AG04449 (cell line): ENCODE data around the gene COL1A2.

Experiments
- CTCF ChIA-PET: fragments of 350-600 bp; formaldehyde crosslinking; extraction: SDS; loops from one replicate; lab custom pipeline; 2021; ENCODE audit warnings: antibody characterized with exemption; lab: Yijun Ruan, JAX
- POLR2A ChIA-PET: fragments of 400-600, 350-600 bp; formaldehyde crosslinking; extraction: SDS; loops from one replicate; lab custom pipeline; 2020; ENCODE audit warnings: antibody characterized with exemption, inconsistent platforms; lab: Yijun Ruan, JAX
- DNase-seq: peaks from one replicate; pipeline ENCODE4 v3.0.0-alpha.2; 2010; ENCODE audit warnings: low read depth, low spot score
- H3K4me3 ChIP-seq: 2 replicates; pipeline ENCODE4 v1.5.1; 2011; ENCODE audit warnings: low read depth, mild to moderate bottlenecking, control low read depth, low read length
- TF ChIP-seq, protein P1 (sequence below): IDR thresholded peaks from one replicate; pipeline ENCODE4 v1.5.1; 2011; ENCODE audit warnings: mild to moderate bottlenecking, moderate library complexity, low read length, control low read depth, inconsistent platforms; ENCODE audit not compliant: insufficient read depth; ENCODE audit errors: missing control alignments

The COL1A2 gene

DNA sequence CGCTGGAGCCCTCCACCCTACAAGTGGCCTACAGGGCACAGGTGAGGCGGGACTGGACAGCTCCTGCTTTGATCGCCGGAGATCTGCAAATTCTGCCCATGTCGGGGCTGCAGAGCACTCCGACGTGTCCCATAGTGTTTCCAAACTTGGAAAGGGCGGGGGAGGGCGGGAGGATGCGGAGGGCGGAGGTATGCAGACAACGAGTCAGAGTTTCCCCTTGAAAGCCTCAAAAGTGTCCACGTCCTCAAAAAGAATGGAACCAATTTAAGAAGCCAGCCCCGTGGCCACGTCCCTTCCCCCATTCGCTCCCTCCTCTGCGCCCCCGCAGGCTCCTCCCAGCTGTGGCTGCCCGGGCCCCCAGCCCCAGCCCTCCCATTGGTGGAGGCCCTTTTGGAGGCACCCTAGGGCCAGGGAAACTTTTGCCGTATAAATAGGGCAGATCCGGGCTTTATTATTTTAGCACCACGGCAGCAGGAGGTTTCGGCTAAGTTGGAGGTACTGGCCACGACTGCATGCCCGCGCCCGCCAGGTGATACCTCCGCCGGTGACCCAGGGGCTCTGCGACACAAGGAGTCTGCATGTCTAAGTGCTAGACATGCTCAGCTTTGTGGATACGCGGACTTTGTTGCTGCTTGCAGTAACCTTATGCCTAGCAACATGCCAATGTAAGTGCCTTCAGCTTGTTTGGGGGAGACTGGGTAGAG, at the start of gene COL1A2:
TSS of gene COL1A2 (plus strand) at position 459 of the 704 bp plus-strand sequence. CDS start at position 596, 137 bp downstream.
- peak within 1 kb of the TSS; percentile 73 for H3K4me3 ChIP-seq
- POLR2A ChIA-PET: interaction anchor here (0.7 to 13.6 kb wide), 28 partner anchors 10 to 114 kb away, joined by 3 to 691 read pairs (median 7); no protein-coding TSS in a partner anchor
- peak; percentile 98 for DNase-seq
- CTCF ChIA-PET: interaction anchor here (0.6 to 13.3 kb wide), 21 partner anchors 8 to 101 kb away, joined by 3 to 545 read pairs (median 4); no protein-coding TSS in a partner anchor
- TF ChIP-seq, protein P1, sequence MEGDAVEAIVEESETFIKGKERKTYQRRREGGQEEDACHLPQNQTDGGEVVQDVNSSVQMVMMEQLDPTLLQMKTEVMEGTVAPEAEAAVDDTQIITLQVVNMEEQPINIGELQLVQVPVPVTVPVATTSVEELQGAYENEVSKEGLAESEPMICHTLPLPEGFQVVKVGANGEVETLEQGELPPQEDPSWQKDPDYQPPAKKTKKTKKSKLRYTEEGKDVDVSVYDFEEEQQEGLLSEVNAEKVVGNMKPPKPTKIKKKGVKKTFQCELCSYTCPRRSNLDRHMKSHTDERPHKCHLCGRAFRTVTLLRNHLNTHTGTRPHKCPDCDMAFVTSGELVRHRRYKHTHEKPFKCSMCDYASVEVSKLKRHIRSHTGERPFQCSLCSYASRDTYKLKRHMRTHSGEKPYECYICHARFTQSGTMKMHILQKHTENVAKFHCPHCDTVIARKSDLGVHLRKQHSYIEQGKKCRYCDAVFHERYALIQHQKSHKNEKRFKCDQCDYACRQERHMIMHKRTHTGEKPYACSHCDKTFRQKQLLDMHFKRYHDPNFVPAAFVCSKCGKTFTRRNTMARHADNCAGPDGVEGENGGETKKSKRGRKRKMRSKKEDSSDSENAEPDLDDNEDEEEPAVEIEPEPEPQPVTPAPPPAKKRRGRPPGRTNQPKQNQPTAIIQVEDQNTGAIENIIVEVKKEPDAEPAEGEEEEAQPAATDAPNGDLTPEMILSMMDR: no peak

DNA sequence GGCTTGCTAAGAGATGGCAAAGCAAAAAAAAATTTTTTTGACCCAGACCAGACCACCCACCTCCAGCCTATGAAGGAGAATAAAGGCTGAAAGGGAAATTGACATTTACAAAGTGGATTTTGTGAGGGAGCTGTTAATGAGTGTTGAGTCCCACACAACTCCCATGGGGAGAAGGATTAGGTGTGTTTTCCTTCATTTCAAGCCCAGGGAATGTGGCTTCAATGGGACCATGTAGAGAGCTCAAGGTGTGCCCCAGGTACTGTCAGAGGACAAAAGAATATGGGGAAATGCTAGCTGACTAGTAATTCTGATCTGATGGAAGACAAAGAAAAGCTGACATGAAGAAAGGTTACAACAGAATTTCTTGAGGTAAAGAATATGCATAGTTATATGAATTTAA, 48.8 kb upstream of the COL1A2 start:
- TF ChIP-seq, protein P1: no peak
- POLR2A ChIA-PET: interaction anchor here (1.0 to 7.1 kb wide), 3 partner anchors 47 to 49 kb away, joined by 4 to 48 read pairs (median 4); partner anchors contain the start of gene COL1A2
- CTCF ChIA-PET: no interaction called here

DNA sequence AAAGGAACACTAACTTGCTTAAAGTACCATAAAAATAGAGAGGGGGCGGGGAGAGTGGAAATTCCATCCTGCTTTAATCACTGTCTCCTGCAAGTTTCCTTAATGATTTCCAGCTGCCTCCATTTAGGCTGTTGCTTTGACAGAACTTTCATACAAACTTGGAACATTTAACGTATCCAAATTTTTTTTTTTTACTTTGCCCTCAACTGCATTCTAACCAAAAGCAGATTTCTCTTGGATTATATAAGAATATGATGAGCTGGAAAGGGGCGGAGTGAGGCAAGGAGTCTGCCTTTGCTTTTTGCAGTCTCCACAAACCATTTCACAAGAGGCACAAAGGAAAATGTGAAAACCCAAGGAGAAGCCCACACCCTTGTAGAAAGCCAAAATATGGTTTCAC, 46.6 kb upstream of the COL1A2 start:
- CTCF ChIA-PET: interaction anchor here (1.0 to 1.8 kb wide), 2 partner anchors 47 to 53 kb away, joined by 3 to 8 read pairs; partner anchors contain the start of gene COL1A2
- no peak overlapping the region for H3K4me3 ChIP-seq
- TF ChIP-seq, protein P1: no peak
- peak; percentile 94 for DNase-seq
- POLR2A ChIA-PET: interaction anchor here (0.5 to 7.1 kb wide), 7 partner anchors 20 to 81 kb away, joined by 3 to 48 read pairs (median 5); partner anchors contain the start of gene COL1A2

More for the DNA sequence above, 48.8 kb upstream of the COL1A2 start:
- DNase-seq: no peak
- no peak overlapping the region for H3K4me3 ChIP-seq

DNA sequence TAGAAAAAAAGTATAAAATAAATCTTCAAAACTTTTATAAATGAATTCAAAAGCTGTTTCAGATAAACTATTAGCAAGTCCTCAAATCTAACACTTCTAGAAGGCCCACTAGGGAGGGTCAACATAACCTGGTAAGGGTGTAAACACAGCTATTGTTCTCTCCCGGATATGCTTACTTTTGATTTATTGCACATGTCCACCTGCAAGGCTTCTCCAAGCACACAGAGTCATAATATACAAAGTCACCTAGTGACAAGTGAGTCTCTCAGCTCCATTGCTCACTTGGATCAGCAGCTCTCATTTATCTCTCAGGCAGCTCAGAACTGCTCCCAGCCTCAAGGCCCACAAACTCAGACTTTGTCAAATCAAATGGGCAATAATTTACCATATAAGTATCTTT, 44.0 kb upstream of the COL1A2 start:
- no peak for DNase-seq
- TF ChIP-seq, protein P1: no peak
- ChIA-PET POLR2A (interaction anchor here (7.1 kb wide), 1 partner anchor 51 kb away, joined by 48 read pairs; no protein-coding TSS in a partner anchor), CTCF (interaction anchor here (0.9 to 1.9 kb wide), 2 partner anchors 13 to 61 kb away, joined by 3 to 7 read pairs; no protein-coding TSS in a partner anchor)
- no peak overlapping the region for H3K4me3 ChIP-seq

DNA sequence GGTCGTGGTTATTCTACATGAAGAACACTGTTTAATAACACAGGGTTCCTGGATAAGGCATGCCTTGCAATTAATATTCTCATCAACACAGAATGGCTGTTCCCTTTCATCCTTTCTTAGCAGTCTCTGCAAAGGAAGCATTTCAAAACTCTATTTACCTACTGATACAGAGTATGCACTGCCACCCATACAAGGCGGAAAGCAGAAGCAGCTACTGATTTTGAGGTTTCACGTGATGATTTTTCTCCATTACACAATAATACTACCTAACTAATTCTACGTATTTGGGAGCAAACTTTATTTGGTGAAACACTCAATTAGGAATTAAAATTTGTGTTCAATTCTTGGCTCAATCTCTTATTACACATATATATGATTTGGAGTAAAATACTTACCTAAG, 43.0 kb upstream of the COL1A2 start:
- no peak overlapping the region for H3K4me3 ChIP-seq
- CTCF ChIA-PET: interaction anchor here (1.5 to 1.9 kb wide), 2 partner anchors 10 to 12 kb away, joined by 6 to 7 read pairs; no protein-coding TSS in a partner anchor
- POLR2A ChIA-PET: interaction anchor here (0.6 kb wide), 1 partner anchor 27 kb away, joined by 3 read pairs; no protein-coding TSS in a partner anchor
- no peak for DNase-seq
- TF ChIP-seq, protein P1: no peak

DNA sequence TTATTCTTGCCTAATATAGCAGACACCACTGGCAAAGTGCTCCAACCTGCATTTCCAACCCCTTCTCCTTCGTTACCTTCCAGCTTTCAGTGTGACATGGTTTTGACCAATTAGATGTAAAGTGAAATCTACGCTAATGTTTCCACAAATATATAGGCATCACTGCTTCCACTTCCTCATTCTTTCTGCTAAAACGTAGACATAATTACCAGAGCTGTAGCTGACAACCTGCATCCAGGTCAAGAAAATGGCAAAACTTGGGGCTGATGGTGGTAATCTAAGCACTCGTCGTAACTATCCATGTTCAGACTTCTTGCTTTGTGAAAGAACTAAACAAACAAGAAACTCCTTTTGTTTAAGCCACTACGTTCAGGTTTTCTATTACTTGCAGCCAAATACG, 41.8 kb upstream of the COL1A2 start:
- TF ChIP-seq, protein P1: no peak
- no peak overlapping the region for H3K4me3 ChIP-seq
- no peak for DNase-seq
- CTCF ChIA-PET: interaction anchor here (0.8 to 1.9 kb wide), 4 partner anchors 9 to 16 kb away, joined by 3 to 7 read pairs (median 4); no protein-coding TSS in a partner anchor
- POLR2A ChIA-PET: no interaction called here
